GM19043 (cell line): ENCODE results near the gene EPG5.
A peak's percentile ranks its signal among the peaks of the same experiment; 100 is the strongest.
"Not testable (repeated sequence)": the region's sequence is repeated elsewhere in the genome, so short reads cannot be mapped to it uniquely, and the experiment has no call there.

ENCODE experiments used
- ATAC-seq: cut with Tn5 transposase; IDR thresholded peaks from one replicate; pipeline ENCODE4 v1.9.1; 2021; ENCODE audit warnings: low read depth; ENCODE audit not compliant: unreplicated experiment

EPG5 gene

GRCh38 chr18:45967007-45967706, at the start of gene EPG5:
TSS of gene EPG5 (minus strand) at chr18:45967329. CDS start at chr18:45967239, 90 bp downstream.
- peak; percentile 97 for ATAC-seq

- ATAC-seq = no peak
These were observed 46.5 kb upstream of the EPG5 start for GRCh38 chr18:46013484-46014189.

- ATAC-seq = no peak
These were observed 43.5 kb upstream of the EPG5 start for GRCh38 chr18:46010676-46011075.

GRCh38 chr18:46010050-46010449, 42.9 kb upstream of the EPG5 start:
- no peak for ATAC-seq

GRCh38 chr18:46009125-46009840, 42.2 kb upstream of the EPG5 start:
- no peak for ATAC-seq

GRCh38 chr18:46008531-46008930, 41.4 kb upstream of the EPG5 start:
- ATAC-seq = no peak

GRCh38 chr18:46007165-46007564, 40.0 kb upstream of the EPG5 start:
- ATAC-seq = no peak

GRCh38 chr18:46002934-46003333, 35.8 kb upstream of the EPG5 start:
- ATAC-seq = no peak

GRCh38 chr18:46001892-46002291, 34.8 kb upstream of the EPG5 start:
- ATAC-seq = no peak

- no peak for ATAC-seq
These were observed 33.9 kb upstream of the EPG5 start for GRCh38 chr18:46001074-46001473.

- no peak for ATAC-seq
These were observed 32.4 kb upstream of the EPG5 start for GRCh38 chr18:45999536-45999935.

- ATAC-seq = no peak
These were observed 31.1 kb upstream of the EPG5 start for GRCh38 chr18:45998244-45998643.

- no peak for ATAC-seq
These were observed 30.6 kb upstream of the EPG5 start for GRCh38 chr18:45997700-45998151.

GRCh38 chr18:45995461-45995860, 28.3 kb upstream of the EPG5 start:
- no peak for ATAC-seq

- no peak for ATAC-seq
These were observed 26.3 kb upstream of the EPG5 start for GRCh38 chr18:45993438-45993837.

GRCh38 chr18:45992527-45992926, 25.4 kb upstream of the EPG5 start:
- ATAC-seq = not testable (repeated sequence)

- no peak for ATAC-seq
These were observed 24.7 kb upstream of the EPG5 start for GRCh38 chr18:45991788-45992187.

GRCh38 chr18:45984546-45985235, 17.6 kb upstream of the EPG5 start:
- ATAC-seq = no peak

- no peak for ATAC-seq
These were observed 14.7 kb upstream of the EPG5 start for GRCh38 chr18:45981821-45982220.

GRCh38 chr18:45980229-45980628, 13.1 kb upstream of the EPG5 start:
- no peak for ATAC-seq

- no peak for ATAC-seq
These were observed 11.0 kb upstream of the EPG5 start for GRCh38 chr18:45978084-45978483.
